Measurements from ENCODE around the gene INSIG1.

INSIG1 gene

GRCh38 chr7:155352753-155353115, 55.1 kb downstream of the INSIG1 start:
- no peak for DNase-seq

GRCh38 chr7:155353256-155353897, 55.7 kb downstream of the INSIG1 start:
- DNase-seq = no peak

GRCh38 chr7:155354371-155355048, 56.8 kb downstream of the INSIG1 start:
- DNase-seq = no peak

- DNase-seq = no peak
Measured at GRCh38 chr7:155355176-155355575, 57.5 kb downstream of the INSIG1 start.

GRCh38 chr7:155355745-155356144, 58.1 kb downstream of the INSIG1 start:
- DNase-seq = no peak

DNA sequence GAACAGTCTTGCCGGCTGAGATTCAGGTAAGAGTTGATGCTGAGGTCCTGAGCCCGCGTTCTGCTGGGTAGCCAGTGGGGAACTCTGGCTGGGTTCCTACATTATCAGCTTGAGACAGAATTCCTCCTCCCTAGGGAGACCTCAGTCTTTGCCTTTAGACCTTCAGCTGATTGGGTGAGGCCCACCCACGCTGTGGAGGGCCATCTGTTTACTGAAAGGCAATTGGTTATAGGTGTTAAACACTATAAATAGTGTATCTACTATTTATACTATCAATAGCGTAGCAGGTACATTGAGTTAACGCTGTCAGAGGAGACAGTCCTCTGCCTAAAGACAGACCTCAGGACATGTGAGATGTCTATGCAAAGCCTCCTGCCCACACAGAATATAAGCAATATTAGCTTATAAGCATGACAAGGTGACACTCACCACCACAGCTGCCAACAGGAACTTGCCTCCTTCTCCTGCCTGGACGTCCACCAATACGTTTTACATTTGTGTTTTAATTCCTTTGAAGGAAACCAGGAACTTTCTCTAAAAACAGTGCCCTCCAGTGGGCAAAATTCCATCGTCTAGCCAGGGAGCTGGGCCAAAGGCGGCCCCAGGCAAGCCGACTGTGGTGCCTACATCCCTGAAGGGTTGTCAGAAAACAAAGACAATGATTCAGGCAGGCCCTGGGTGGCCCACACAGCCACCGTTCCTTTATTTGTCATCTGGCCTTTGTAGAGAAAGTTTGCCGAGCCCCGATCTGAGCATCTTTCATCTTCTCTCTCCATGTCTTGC, 58.8 kb downstream of the INSIG1 start:
- no peak for DNase-seq

- no peak for DNase-seq
Measured at GRCh38 chr7:155357573-155358041, 59.9 kb downstream of the INSIG1 start.

DNA sequence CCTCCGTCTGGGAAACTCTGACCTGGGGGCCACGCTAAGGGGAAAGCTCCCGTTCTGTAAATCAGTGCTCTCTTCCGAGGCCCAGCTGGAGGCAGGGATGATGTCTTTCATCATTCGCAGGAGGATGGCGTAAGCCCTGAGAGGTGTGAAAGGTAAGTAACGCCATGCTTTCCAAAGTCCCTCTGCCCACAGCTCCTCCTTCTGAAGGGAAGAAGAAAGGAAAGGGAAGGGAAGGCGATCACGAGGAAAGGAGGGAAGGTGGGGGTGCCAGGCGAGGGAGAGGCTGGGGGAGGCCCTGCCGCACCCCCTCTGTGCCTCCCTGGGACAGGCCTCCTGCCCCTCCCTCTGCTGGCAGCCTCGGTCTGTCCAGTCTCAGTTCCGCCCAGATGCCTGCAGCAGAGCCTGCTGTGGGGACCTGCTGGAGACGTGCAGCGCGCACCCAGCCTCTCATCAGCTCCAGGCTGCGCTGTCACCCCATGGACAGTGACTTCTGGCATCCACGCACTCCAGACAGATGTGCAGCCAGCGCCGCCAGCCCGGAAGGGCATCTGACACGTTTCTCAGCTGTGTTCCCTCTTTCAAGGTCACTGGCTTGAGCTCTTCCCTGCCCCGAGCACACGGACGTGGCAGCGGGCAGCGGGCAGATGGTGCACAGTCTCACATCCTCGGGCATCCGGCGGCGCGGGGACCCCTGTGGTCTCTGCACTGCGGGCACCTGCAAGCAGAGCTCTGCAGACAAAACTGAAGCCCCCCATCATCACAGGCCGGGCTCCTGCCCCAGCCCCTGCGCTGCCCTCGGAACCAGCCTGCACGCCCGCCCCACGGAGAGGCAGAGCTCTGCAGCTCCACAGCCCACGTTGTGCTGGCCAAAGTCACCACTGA, 60.6 kb downstream of the INSIG1 start:
- DNase-seq = no peak

- DNase-seq = no peak
Measured at GRCh38 chr7:155358948-155359712, 61.5 kb downstream of the INSIG1 start.

Measured in right forelimb (tissue), 1 donor.